GM19395 (cell line): ENCODE data around the gene RGPD4.

ENCODE experiments used
- ATAC-seq: cut with Tn5 transposase; IDR thresholded peaks from one replicate; pipeline ENCODE4 v1.9.1; 2021; ENCODE audit warnings: mild to moderate bottlenecking, moderate library complexity; ENCODE audit not compliant: unreplicated experiment

Gene RGPD4

DNA sequence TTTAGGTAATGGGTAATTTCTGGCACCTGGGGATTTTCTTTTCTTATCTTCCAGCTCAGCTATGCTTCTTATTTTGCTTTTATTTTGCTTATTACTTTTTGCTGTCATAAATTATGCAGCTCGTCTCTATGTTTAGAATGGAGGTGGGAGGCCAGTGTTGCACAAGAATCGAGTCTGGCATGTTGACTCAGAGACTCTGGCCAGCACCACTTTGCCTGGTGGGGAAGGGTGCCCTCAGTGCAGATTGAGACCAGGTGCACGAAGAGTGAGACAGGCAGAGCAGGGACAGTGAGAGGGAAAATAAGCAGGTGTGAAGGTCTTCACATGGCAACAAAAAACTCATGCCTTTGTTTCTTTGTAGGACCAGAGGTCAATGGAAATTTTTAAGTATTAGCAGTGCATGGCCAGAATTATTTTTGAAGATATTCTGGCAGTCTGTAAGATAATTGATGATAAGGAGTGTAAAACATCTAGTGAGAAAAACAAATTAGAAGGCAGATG lies 100.4 kb downstream of the RGPD4 start:
- no peak for ATAC-seq

DNA sequence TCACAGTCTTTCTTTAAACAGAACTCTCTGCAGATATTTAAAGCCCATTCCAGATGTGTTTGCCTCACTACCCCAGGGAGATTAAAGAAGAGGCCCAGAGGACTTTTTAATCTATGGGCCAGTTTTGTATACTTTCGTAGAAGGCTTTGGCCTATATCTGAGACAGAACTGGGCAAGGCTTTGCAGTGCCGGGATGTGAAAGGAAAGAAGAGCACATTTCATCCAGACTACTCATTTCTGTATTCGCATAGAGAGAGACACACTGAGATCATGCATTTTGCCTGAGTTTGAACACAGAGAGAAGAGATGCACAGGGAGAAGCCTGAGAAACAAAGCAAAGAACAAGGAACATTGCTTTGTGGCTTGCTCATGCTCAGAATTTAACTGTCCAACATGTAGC lies 104.7 kb downstream of the RGPD4 start:
- ATAC-seq, result no peak

DNA sequence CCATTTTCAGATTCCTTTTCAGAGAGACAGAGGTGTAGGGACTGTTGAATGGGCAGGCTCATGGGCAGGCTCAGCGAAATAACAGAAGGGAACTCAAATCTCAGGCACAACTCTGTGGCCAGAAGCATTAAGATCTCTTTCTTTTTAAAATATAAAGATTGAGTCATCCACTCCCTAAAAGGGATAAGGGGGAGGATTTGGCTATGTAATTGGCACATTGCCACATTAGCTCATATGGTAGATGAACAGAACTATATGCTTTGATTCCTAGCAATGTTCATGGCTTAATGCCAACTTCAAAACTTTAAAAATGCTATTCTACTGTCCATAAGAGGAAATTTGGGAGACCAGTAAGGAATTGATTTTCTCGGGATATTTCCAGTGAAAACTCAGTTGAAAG lies 105.8 kb downstream of the RGPD4 start:
- ATAC-seq, result no peak

GRCh38 chr2:107932979-107933378 lies 106.3 kb downstream of the RGPD4 start:
- no peak for ATAC-seq

- ATAC-seq, result no peak
These were observed 110.0 kb downstream of the RGPD4 start for GRCh38 chr2:107936433-107937359.
